Kidney capillary endothelial cell (primary cell): ENCODE measurements around the gene EMILIN3.
A peak's percentile ranks its signal among the peaks of the same experiment; 100 is the strongest.

ENCODE experiments used
- DNase-seq: peaks from one replicate; pipeline ENCODE4 v3.0.0-alpha.2; 2018; ENCODE audit warnings: low spot score

The EMILIN3 gene

GRCh38 chr20:41347523-41348429 lies 18.8 kb downstream of the EMILIN3 start:
- DNase-seq = no peak

DNA sequence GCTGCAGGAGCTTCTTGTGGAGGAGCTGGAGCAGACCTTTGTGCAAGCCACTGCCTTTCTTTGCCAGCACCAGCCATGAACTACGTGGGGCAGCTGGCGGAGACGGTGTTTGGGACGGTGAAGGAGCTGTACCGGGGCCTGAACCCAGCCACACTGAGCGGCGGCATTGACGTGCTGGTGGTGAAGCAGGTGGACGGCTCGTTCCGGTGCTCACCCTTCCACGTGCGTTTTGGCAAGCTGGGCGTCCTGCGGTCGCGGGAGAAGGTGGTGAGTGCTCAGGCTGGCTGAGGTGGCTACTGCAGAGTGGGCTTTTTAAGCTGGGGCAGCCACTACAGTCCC lies 20.9 kb downstream of the EMILIN3 start:
- no peak for DNase-seq

DNA sequence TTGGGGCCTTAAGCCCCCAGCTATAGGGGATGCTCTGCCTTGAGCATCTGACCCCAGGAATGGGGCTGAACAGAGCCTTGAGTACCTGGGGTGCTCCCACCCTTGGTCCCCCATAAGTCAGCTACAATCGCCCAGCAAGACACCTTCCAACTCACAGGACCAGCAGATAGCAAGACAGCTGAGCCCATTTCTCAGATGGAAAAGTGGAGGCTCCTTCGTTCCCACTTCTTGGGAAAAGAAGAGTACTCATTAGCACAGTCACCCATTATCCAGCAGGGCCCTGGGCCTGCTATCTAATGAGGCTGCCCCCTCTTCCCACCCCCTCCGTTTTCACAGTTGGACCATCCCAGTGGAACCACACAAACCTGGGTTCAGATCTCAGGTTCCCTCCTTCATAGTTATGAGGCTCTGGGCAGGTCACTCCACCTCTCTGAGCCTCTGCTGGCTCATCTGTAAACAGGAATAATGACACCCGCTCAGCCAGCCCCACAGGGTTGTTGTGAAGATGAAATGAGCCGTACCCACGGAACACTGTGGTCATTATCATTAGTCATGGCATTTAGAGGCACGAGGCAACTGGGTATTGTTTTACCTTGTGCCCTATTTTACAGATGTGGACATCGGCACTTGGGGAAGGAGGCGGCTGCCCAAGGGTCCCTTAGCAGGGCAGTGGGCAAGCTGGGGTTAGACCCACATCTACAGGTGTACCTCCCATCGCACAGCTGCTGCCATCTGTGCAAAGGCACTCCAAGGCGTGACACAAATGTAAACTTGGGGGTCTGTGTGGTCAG lies 21.5 kb downstream of the EMILIN3 start:
- DNase-seq = no peak

GRCh38 chr20:41344477-41344876 lies 22.1 kb downstream of the EMILIN3 start:
- no peak for DNase-seq

GRCh38 chr20:41342474-41343464 lies 23.8 kb downstream of the EMILIN3 start:
- DNase-seq = no peak

DNA sequence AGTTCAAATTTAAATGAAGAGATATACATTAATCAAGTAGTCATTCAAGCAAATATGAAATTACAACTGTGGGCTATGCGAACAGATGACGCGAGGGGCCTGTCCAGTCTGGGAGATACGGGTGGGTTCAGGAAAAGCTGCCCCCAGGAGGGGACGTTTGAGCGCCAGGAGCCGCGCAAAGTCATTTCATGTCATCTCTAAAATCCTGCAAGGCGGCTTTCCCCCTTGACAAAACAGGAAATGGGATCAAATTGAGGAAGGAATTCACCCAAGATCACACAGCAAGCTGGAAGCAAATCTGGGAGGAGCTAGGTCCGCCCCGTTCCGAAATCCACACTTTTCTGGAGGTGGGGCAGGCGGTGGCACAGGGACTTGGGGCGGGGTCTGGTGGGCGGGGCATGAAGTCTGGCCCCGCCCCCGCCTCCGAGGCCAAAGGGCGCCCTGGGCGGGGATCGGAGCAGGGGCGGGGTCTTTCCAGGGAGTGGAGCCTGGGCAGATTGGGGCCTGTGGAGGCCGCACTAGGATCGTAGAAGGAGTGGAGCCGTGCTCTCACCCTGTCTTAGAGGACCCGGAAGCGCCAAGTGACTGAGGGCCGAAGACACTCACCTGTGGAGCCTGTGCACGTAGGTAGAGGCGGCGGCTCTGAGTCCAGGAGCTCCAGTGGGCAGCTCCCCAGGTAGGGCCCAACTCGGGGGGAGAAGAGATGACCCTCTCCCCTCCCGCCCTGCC lies 26.1 kb downstream of the EMILIN3 start, which contains the start of gene LPIN3:
Gene LPIN3 (plus strand): TSS at position 495 of the 729 bp plus-strand sequence. CDS start 4,983 bp downstream, outside the sequence.
- DNase-seq = peak; percentile 76

- peak; percentile 72 for DNase-seq
Observed at GRCh38 chr20:41339957-41340326, 26.7 kb downstream of the EMILIN3 start.

GRCh38 chr20:41336711-41337492 lies 29.7 kb downstream of the EMILIN3 start:
- no peak for DNase-seq

- no peak for DNase-seq
Observed at GRCh38 chr20:41335591-41335990, 31.0 kb downstream of the EMILIN3 start.

DNA sequence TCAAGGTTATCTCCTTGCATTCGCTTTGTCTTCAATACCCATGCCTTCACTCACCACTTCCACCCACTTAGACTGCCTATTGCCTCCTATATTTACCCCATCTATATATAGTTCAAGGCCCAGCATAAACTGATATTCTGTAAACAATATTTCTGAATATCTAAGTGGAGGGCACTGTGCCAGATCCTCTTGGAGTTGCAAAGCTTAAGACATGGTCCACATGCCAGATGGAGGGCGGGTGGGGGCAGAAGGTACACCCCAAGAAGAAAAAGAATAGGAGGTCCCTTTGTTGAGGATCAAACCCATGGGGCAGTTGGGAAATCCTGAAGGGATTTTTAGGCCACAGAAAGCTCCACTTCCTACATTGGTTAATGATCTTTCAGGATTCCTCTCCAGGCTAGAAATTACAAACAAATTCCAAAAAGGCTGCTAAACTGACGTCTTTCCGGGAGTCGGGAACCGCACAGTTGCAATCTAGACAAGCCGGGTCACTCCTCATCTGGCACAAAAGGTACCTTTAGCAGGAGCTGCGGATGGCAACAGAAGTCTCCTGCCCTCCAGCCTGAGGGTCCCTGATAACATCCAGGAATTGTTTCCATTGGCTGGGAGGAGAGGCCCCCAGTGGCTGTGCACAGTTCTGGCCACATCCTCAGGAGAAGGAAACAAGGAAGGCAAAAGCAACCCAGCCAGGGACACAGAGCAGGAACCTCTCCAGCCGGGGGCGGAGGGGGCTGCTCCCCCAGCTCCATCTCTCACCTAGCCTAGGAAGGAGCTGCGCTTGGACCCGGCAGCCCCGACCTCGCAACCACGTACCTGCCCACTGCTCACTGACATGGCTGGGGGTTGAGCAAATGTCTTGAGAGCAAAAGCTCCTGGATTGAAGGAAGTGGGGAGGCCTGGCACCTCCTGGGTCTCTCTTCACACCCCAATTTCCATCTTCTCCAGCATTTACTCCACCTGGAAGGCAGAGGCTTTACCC lies 31.9 kb downstream of the EMILIN3 start:
- DNase-seq = no peak

DNA sequence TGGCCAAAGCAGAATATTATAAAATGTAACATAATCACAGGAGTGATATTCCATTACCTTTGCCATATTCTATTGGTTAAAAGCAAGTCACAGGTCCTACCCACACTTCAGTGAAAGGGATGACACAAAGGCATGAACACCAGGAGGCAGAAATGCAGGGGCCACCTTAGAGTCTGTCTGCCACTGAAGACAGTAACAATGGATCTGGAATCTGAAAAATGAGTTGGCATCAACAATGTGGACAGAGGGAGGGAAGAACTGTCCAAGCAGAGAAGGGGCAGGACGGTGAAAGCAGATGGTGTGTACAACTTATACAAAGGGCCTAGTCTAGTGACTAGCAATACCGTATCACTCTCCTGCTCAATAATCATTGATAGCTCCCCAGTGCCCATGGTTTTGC lies 32.6 kb downstream of the EMILIN3 start:
- no peak for DNase-seq

DNA sequence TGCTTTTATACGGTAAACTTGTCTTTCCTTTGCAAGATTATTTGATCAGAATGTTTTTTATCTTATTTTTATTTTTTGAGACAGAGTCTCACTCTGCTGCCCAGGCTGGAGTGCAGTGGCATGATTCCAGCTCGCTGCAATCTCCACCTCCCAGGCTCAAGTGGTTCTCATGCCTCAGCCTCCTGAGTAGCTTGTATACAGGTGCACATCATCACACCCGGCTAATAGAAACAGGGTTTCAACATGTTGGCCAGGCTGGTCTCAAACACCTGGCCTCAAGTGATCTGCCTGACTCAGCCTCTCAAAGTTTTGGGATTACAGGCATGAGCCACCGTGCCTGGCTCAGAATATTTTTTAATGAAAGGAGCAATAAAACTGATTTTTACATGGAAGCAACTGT lies 34.9 kb downstream of the EMILIN3 start:
- no peak for DNase-seq

GRCh38 chr20:41330941-41331340 lies 35.7 kb downstream of the EMILIN3 start:
- no peak for DNase-seq

- no peak for DNase-seq
Observed at GRCh38 chr20:41330343-41330720, 36.3 kb downstream of the EMILIN3 start.

DNA sequence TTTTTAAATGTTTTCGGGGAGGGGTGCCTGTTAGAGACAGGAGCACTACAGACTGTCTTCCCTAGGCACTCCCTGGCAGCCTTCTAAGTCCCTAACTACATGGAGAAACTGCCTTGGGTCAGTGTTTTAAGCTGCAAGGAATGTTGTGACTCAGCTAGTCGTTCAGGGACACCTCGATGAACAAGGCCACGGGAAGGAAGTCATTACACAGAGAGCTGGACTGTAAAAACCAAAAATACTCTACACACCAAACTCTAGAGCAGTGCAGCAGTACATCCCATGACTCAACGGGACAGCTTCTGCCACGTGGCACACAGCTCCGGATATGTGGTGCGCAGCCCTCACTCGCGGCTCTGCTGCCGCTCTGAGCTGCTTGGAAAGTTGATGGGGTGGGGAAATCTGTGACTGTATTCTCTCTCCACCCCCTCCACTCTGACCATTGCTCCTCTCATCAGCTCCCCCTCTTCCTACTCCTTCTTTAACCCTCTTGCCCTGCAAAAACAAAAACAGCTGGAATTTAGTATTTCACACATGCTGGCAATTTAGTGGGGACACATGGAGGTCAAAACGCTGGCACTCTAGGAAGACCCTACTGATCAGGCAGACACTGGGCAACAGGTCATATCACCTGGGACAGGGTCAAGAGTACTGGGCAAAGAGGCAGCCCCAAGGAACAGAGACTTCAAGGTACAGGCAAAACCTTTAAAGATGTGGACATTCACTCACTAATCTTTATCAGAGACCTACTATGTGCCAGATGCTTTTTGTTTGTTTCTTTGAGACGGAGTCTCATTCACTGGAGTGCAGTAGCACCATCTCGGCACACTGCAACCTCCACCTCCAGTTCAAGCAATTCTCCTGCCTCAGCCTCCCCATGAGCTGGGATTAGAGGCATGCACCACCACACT lies 36.9 kb downstream of the EMILIN3 start:
- DNase-seq = peak; percentile 100

DNA sequence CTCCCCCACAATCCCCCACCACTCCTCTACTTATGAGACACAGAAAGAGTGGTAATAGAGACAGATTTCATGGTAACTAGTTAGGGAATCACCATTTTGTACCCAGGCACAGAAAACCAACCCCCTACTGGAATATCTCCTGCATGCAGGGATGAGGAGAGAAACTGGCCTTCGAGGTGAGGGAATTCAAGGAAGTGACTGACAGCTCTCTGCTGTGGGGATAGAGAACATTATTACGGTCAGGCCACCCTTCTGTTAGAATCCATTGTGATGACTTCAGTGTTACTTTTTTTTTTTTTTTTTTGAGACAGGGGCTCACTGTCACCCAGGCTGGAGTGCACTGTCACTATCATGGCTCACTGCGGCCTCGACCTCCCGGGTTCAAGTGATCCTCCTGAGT lies 39.4 kb downstream of the EMILIN3 start:
- no peak for DNase-seq

GRCh38 chr20:41320976-41321375 lies 45.6 kb downstream of the EMILIN3 start:
- no peak for DNase-seq

DNA sequence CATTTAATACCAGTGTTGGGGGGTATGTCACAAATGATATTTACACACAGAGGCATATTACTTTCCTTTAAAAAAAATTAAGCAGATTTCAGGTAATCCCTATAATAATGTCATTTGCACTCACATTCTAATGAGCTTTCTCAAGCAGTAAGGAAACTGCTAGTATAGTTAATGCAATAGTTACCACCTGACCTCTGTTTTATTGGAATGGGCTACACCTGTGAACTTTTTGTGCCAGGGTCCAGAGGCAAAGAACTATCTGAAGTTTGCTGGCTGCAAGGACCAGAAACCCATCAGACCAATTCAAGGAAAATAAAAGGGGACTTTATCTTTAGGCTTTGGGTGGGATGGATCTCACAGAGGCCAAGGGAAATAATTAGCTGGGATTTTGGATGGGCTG lies 46.2 kb downstream of the EMILIN3 start:
- DNase-seq = no peak
